HG02759 (cell line): Measurements from ENCODE around the gene AGBL3.
"Not testable (repeated sequence)": the region's sequence is repeated elsewhere in the genome, so short reads cannot be mapped to it uniquely, and the experiment has no call there.

Experiments used
- ATAC-seq: cut with Tn5 transposase; IDR thresholded peaks from one replicate; pipeline ENCODE4 v1.9.1; 2021; ENCODE audit warnings: mild to moderate bottlenecking, moderate library complexity; ENCODE audit not compliant: unreplicated experiment

Gene AGBL3

DNA sequence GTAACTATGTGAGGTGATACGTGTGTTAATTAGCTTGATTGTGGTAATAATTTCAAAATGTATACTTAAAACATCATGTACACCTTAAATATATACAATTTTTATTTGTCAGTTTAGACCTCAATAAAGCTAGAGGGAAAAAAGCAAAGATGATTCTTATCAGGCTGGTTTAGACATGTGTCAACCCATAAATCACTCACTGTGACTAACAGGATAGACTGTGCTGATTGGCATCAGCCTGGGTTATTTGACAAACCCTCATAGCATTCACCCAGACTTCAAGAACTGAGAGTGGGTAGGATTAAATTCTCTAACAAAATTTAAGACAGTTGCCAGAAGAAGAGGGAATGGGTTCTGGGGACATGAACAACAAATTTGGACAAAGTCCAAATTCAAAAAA is 87.8 kb downstream of the AGBL3 start:
- ATAC-seq: no peak

DNA sequence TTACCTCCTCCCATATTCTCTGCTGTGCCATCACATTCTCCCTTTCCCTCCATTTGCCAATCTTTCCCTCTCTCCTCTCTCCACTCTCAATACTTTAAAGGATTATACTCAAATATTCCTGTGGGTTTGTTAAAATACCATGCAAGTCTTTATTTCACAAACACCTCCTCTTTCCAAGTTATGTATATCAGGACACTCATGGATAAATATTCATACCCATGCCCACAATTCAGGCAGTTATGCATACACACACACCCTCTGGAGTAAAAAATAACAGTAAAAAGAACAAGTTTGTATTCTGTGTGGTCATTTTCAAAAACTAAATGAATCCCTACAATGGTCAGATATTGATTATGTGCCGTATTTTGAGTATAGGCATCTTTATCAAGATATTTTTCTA is 88.2 kb downstream of the AGBL3 start:
- no peak for ATAC-seq

DNA sequence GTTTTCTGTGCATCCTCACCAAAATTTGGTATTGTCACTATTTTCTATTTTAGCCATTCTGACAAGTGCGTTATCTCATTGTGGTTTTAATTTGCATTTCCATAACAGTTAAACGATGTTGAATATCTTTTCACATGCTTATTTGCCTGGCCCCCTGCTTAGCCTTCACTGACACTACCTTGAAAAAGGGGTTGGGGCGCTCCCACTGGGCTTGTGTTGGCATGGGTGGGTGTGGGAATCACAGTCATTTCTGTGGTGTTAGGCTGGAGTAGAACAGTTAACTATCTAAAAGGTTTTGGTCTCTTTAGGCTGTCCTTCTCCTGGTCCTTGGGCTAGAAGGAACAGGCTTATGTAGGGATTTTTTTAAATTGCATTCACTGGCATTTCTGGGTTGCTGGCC is 89.4 kb downstream of the AGBL3 start:
- ATAC-seq: no peak

DNA sequence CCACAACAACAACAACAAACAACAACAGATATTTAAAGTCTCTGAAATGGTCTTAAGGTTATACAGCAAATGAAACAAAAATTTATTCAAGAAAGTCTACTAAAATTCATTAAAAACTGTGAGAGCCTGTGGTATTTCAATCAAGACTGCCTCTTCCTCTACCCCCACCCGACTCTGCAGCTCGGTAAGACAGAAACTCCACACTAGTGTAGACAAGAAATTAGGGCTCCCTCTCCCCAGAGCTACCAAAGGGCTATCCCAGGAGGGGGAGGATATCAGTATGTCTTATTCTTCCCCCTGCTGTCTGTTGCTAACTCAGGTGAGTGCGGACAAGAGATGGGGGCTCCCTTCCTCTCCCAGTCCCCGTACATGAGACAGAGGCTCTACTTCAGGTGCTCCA is 90.6 kb downstream of the AGBL3 start:
- no peak for ATAC-seq

- ATAC-seq: no peak
These were observed 91.3 kb downstream of the AGBL3 start for GRCh38 chr7:135077642-135078041.

DNA sequence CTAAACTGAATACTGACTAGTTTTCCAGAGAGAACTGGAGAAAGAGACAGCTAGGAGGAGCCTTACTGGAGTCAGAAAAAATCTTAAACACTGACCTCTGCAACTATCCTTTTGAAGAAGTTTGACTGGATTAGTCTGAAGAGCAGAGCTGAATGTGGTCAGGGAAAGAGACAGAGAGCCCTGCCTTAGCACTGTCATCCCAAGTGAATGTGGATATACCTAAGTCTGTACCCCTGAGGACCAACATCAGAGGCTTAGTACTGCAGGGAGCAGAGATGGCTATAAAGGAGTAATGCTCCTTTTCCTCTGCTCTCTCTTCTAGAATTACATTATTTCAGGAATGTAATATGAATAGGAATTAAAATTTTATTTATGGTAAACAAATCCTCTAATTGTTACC is 91.7 kb downstream of the AGBL3 start:
- no peak for ATAC-seq

- no peak for ATAC-seq
These were observed 92.8 kb downstream of the AGBL3 start for GRCh38 chr7:135079068-135079467.

DNA sequence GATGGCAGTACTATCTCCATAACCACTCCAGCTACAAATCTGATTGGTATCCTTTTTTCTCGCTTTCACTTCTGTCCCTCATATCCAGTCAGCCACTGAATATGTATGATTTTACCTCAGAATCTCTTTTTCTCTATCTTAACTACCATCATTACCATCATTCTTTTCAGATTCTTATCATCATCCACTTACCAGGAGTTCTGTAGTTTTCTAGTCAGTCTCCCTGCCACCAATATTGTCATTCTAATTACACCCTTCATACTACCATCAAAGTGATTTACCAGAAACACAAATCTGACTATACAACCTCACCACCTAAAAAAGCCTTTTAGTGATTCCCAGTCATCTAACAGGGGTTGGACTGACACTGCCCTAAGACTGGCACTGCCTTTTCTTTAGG is 96.7 kb downstream of the AGBL3 start:
- ATAC-seq: no peak

DNA sequence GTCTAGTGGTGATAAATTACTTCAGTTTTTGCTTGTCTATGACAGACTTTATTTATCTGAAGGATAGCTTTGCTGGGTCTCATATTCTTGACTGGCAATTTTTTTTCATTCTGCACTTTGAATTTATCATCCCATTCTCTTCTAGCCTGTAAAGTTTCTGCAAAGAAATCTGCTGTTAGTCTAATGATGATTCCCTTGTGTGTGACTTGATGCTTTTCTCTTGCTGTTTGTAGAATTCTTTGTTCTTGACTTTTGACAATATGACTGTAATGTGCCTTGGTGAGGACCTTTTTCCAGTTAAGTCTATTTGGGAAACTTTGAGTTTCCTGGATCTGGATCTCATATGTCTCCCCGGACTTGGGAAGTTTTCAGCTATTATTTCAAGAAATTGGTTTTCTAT is 102.3 kb downstream of the AGBL3 start:
- ATAC-seq: no peak

DNA sequence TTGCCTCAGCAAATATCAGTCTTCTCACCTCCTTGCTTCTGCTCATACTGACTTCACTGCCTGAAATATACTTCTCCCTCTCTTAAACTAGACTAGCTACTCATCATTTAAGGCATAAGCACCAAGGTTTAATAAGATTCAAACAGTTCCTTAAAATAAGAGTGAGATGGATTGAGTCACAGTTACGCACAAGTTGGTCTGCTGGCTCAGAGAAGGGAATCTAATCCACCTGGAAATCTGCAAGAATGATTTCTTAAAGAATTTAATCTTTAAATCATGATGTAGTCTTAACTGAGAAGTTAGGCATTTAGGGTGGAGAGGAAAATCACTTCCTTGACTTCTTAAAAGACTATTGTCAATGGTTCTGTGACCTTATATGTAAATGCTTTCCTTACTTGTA is 105.4 kb downstream of the AGBL3 start:
- ATAC-seq: no peak

GRCh38 chr7:135094472-135095237 is 108.3 kb downstream of the AGBL3 start:
- no peak for ATAC-seq

GRCh38 chr7:135095450-135095849 is 109.1 kb downstream of the AGBL3 start:
- ATAC-seq: no peak

GRCh38 chr7:135098391-135098790 is 112.1 kb downstream of the AGBL3 start:
- no peak for ATAC-seq

DNA sequence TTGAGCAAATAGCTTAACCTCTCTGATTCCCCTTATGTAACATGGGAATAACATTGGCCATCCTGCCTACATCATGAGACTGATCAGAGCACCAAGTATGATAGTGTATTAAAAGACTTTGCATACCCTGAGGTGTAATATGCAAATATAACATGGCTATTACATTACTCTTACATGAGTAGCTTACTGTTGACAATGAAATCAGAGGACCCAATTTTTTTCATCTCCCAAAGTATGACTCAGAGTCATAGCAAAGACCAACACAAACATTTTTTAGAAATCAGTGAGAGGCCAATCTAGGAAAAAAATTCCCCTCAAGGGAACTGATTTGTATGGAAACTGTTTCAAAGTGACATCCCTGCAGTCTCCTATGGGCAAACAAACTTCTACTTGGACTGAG is 114.5 kb downstream of the AGBL3 start:
- no peak for ATAC-seq

DNA sequence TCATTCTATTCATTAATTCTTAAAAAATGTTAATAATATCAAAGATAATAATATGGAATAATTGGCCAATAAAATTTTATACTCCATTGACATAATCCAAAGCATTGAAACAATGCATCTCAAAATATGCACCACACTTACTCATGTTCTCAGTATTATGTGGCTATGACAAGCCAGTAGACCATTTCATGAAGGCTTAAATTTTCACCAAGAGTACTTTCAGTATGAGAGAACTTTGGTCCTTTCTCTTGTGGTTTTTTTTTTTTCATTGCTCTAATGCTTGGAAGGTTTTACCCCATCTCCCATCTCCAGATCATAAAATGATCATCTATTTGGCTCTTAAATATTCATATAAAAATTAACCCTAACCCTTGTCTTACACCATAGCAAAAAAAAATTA is 116.1 kb downstream of the AGBL3 start:
- ATAC-seq: peak; percentile 80

DNA sequence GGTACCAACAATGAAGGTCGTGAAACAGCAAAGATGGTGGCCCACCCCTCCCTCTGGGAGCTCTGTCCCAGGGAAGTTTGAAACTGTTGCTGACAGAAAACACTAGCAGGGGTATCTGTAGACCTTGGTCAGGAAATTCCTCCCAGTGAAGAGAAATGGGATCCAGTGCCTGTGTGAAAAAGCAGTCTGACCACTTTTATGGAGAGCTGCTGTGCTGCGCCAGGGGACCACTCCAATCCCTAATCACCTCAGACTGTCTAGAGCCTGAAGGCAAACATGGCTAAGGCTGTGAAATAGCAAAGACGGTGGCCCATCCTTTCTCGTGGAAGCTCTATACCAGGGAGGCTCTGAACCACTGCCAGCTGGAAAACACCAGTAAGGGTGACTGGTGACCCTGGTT is 123.3 kb downstream of the AGBL3 start:
- no peak for ATAC-seq

- ATAC-seq: no peak
These were observed 123.7 kb downstream of the AGBL3 start for GRCh38 chr7:135109976-135110375.

- ATAC-seq: no peak
These were observed 125.1 kb downstream of the AGBL3 start for GRCh38 chr7:135111379-135111778.

- no peak for ATAC-seq
These were observed 128.3 kb downstream of the AGBL3 start for GRCh38 chr7:135114622-135115021.

- ATAC-seq: no peak
These were observed 130.8 kb downstream of the AGBL3 start for GRCh38 chr7:135117096-135117495.

DNA sequence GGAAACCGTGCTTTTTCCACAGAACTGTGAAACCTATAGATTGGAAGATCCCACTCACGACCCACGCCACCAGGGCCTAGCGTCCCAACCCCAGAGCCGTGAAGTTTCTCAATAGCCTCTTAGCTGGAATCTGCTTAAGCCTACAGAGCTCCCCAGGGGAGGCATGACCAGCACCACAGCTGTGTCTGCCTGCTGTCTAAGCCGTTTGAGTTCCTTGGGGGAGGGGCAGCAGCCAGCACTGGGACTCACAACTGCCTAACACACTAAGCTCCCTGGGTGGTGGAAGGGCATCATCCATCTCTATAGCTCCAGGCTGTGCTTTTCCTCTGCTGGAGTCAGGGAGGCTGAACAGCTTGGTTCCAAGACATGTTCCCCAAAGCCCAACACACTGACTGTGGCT is 135.6 kb downstream of the AGBL3 start:
- no peak for ATAC-seq

GRCh38 chr7:135124631-135125030 is 138.3 kb downstream of the AGBL3 start:
- not testable (repeated sequence) for ATAC-seq

- ATAC-seq: no peak
These were observed 142.6 kb downstream of the AGBL3 start for GRCh38 chr7:135128931-135129330.
